ENCODE data around the gene TGIF1.
"Not testable (repeated sequence)": the region's sequence is repeated elsewhere in the genome, so short reads cannot be mapped to it uniquely, and the experiment has no call there.

The TGIF1 gene

GRCh38 chr18:3412528-3412927 is 37.4 kb upstream of the TGIF1 start:
- not testable (repeated sequence) for H3K4me1 ChIP-seq (ENCODE audit: control insufficient read depth, low read depth, low read length); H3K27ac ChIP-seq (ENCODE audit: low read length); H3K36me3 ChIP-seq (ENCODE audit: control insufficient read depth, low read depth, low read length); H3K9me3 ChIP-seq (ENCODE audit: control insufficient read depth, low read depth, low read length); H3K27me3 ChIP-seq (ENCODE audit: control insufficient read depth, insufficient read depth, low read length); H3K4me3 ChIP-seq (ENCODE audit: low read length); H3K9ac ChIP-seq (ENCODE audit: low read length)

GRCh38 chr18:3415110-3415509 is 34.9 kb upstream of the TGIF1 start:
- Histone ChIP-seq H3K9me3 (ENCODE audit: control insufficient read depth, low read depth, low read length) (no peaks in the 10 kb centered on the region), H3K9ac (ENCODE audit: low read length) (no peak overlapping the region), H3K27me3 (ENCODE audit: control insufficient read depth, insufficient read depth, low read length) (no peaks in the 10 kb centered on the region), H3K4me3 (ENCODE audit: low read length) (no peak overlapping the region), H3K27ac (ENCODE audit: low read length) (no peak overlapping the region), H3K4me1 (ENCODE audit: control insufficient read depth, low read depth, low read length) (no peaks in the 10 kb centered on the region), H3K36me3 (ENCODE audit: control insufficient read depth, low read depth, low read length) (no peaks in the 10 kb centered on the region)

- no peak overlapping the region for H3K9ac ChIP-seq (ENCODE audit: low read length)
- H3K27ac ChIP-seq (ENCODE audit: low read length): no peak overlapping the region
- no peak overlapping the region for H3K4me3 ChIP-seq (ENCODE audit: low read length)
- H3K9me3 ChIP-seq (ENCODE audit: control insufficient read depth, low read depth, low read length): no peaks in the 10 kb centered on the region
- H3K27me3 ChIP-seq (ENCODE audit: control insufficient read depth, insufficient read depth, low read length): no peaks in the 10 kb centered on the region
- no peaks in the 10 kb centered on the region for H3K36me3 ChIP-seq (ENCODE audit: control insufficient read depth, low read depth, low read length)
- no peaks in the 10 kb centered on the region for H3K4me1 ChIP-seq (ENCODE audit: control insufficient read depth, low read depth, low read length)
Measured at GRCh38 chr18:3418083-3418482, 31.9 kb upstream of the TGIF1 start.

GRCh38 chr18:3420919-3421279 is 29.1 kb upstream of the TGIF1 start:
- no peaks in the 10 kb centered on the region for H3K27me3 ChIP-seq (ENCODE audit: control insufficient read depth, insufficient read depth, low read length)
- no peak overlapping the region for H3K27ac ChIP-seq (ENCODE audit: low read length)
- H3K9me3 ChIP-seq (ENCODE audit: control insufficient read depth, low read depth, low read length): no peaks in the 10 kb centered on the region
- no peaks in the 10 kb centered on the region for H3K36me3 ChIP-seq (ENCODE audit: control insufficient read depth, low read depth, low read length)
- no peaks in the 10 kb centered on the region for H3K4me1 ChIP-seq (ENCODE audit: control insufficient read depth, low read depth, low read length)
- H3K9ac ChIP-seq (ENCODE audit: low read length): no peak overlapping the region
- no peak overlapping the region for H3K4me3 ChIP-seq (ENCODE audit: low read length)

- no peak overlapping the region for H3K9ac ChIP-seq (ENCODE audit: low read length)
- no peak overlapping the region for H3K4me3 ChIP-seq (ENCODE audit: low read length)
- H3K27me3 ChIP-seq (ENCODE audit: control insufficient read depth, insufficient read depth, low read length): no peaks in the 10 kb centered on the region
- H3K36me3 ChIP-seq (ENCODE audit: control insufficient read depth, low read depth, low read length): no peaks in the 10 kb centered on the region
- H3K27ac ChIP-seq (ENCODE audit: low read length): no peak overlapping the region
- no peaks in the 10 kb centered on the region for H3K9me3 ChIP-seq (ENCODE audit: control insufficient read depth, low read depth, low read length)
- H3K4me1 ChIP-seq (ENCODE audit: control insufficient read depth, low read depth, low read length): no peaks in the 10 kb centered on the region
Measured at GRCh38 chr18:3422905-3423304, 27.1 kb upstream of the TGIF1 start.

- no peak overlapping the region for H3K9ac ChIP-seq (ENCODE audit: low read length)
Measured at GRCh38 chr18:3424280-3424890, 25.6 kb upstream of the TGIF1 start.

GRCh38 chr18:3425030-3425429 is 24.9 kb upstream of the TGIF1 start:
- Histone ChIP-seq H3K36me3 (ENCODE audit: control insufficient read depth, low read depth, low read length) (no peaks in the 10 kb centered on the region), H3K9ac (ENCODE audit: low read length) (no peak overlapping the region), H3K9me3 (ENCODE audit: control insufficient read depth, low read depth, low read length) (no peaks in the 10 kb centered on the region), H3K27me3 (ENCODE audit: control insufficient read depth, insufficient read depth, low read length) (no peaks in the 10 kb centered on the region), H3K4me1 (ENCODE audit: control insufficient read depth, low read depth, low read length) (no peaks in the 10 kb centered on the region), H3K4me3 (ENCODE audit: low read length) (no peak overlapping the region), H3K27ac (ENCODE audit: low read length) (no peak overlapping the region)

More at GRCh38 chr18:3424280-3424890, 25.6 kb upstream of the TGIF1 start:
- Histone ChIP-seq H3K4me1 (ENCODE audit: control insufficient read depth, low read depth, low read length) (no peaks in the 10 kb centered on the region), H3K9me3 (ENCODE audit: control insufficient read depth, low read depth, low read length) (no peaks in the 10 kb centered on the region), H3K36me3 (ENCODE audit: control insufficient read depth, low read depth, low read length) (no peaks in the 10 kb centered on the region), H3K27ac (ENCODE audit: low read length) (no peak overlapping the region), H3K27me3 (ENCODE audit: control insufficient read depth, insufficient read depth, low read length) (no peaks in the 10 kb centered on the region), H3K4me3 (ENCODE audit: low read length) (no peak overlapping the region)

GRCh38 chr18:3425446-3425845 is 24.5 kb upstream of the TGIF1 start:
- Histone ChIP-seq H3K4me1 (ENCODE audit: control insufficient read depth, low read depth, low read length) (no peaks in the 10 kb centered on the region), H3K27me3 (ENCODE audit: control insufficient read depth, insufficient read depth, low read length) (no peaks in the 10 kb centered on the region), H3K9me3 (ENCODE audit: control insufficient read depth, low read depth, low read length) (no peaks in the 10 kb centered on the region), H3K36me3 (ENCODE audit: control insufficient read depth, low read depth, low read length) (no peaks in the 10 kb centered on the region), H3K9ac (ENCODE audit: low read length) (no peak overlapping the region), H3K27ac (ENCODE audit: low read length) (no peak overlapping the region), H3K4me3 (ENCODE audit: low read length) (no peak overlapping the region)

- Histone ChIP-seq H3K4me1 (ENCODE audit: control insufficient read depth, low read depth, low read length) (no peaks in the 10 kb centered on the region), H3K9ac (ENCODE audit: low read length) (no peak overlapping the region), H3K27ac (ENCODE audit: low read length) (no peak overlapping the region), H3K4me3 (ENCODE audit: low read length) (no peak overlapping the region), H3K36me3 (ENCODE audit: control insufficient read depth, low read depth, low read length) (no peaks in the 10 kb centered on the region), H3K27me3 (ENCODE audit: control insufficient read depth, insufficient read depth, low read length) (no peaks in the 10 kb centered on the region), H3K9me3 (ENCODE audit: control insufficient read depth, low read depth, low read length) (no peaks in the 10 kb centered on the region)
Measured at GRCh38 chr18:3426074-3426473, 23.9 kb upstream of the TGIF1 start.

- Histone ChIP-seq H3K9ac (ENCODE audit: low read length) (no peak overlapping the region), H3K27me3 (ENCODE audit: control insufficient read depth, insufficient read depth, low read length) (no peaks in the 10 kb centered on the region), H3K36me3 (ENCODE audit: control insufficient read depth, low read depth, low read length) (no peaks in the 10 kb centered on the region), H3K4me1 (ENCODE audit: control insufficient read depth, low read depth, low read length) (no peaks in the 10 kb centered on the region), H3K27ac (ENCODE audit: low read length) (no peak overlapping the region), H3K4me3 (ENCODE audit: low read length) (no peak overlapping the region), H3K9me3 (ENCODE audit: control insufficient read depth, low read depth, low read length) (no peaks in the 10 kb centered on the region)
Measured at GRCh38 chr18:3427944-3428343, 22.0 kb upstream of the TGIF1 start.

GRCh38 chr18:3429121-3429520 is 20.9 kb upstream of the TGIF1 start:
- Histone ChIP-seq H3K4me1 (ENCODE audit: control insufficient read depth, low read depth, low read length) (no peaks in the 10 kb centered on the region), H3K9ac (ENCODE audit: low read length) (no peak overlapping the region), H3K4me3 (ENCODE audit: low read length) (no peak overlapping the region), H3K27ac (ENCODE audit: low read length) (no peak overlapping the region), H3K36me3 (ENCODE audit: control insufficient read depth, low read depth, low read length) (no peaks in the 10 kb centered on the region), H3K27me3 (ENCODE audit: control insufficient read depth, insufficient read depth, low read length) (no peaks in the 10 kb centered on the region), H3K9me3 (ENCODE audit: control insufficient read depth, low read depth, low read length) (no peaks in the 10 kb centered on the region)

- Histone ChIP-seq H3K9ac (ENCODE audit: low read length) (no peak overlapping the region), H3K27ac (ENCODE audit: low read length) (no peak overlapping the region)
Measured at GRCh38 chr18:3434685-3435084, 15.3 kb upstream of the TGIF1 start.

More at GRCh38 chr18:3434685-3435084, 15.3 kb upstream of the TGIF1 start:
- H3K27me3 ChIP-seq (ENCODE audit: control insufficient read depth, insufficient read depth, low read length): no peaks in the 10 kb centered on the region
- no peaks in the 10 kb centered on the region for H3K4me1 ChIP-seq (ENCODE audit: control insufficient read depth, low read depth, low read length)
- H3K4me3 ChIP-seq (ENCODE audit: low read length): no peak overlapping the region
- no peaks in the 10 kb centered on the region for H3K9me3 ChIP-seq (ENCODE audit: control insufficient read depth, low read depth, low read length)
- no peaks in the 10 kb centered on the region for H3K36me3 ChIP-seq (ENCODE audit: control insufficient read depth, low read depth, low read length)

All from iPS-18a (cell line).